Fibroblast of skin of right biceps (primary cell): ENCODE data around the gene SRXN1.

Experiments used
- DNase-seq: peaks from one replicate; pipeline ENCODE4 v3.0.0-alpha.2; 2013

Gene SRXN1

GRCh38 chr20:602111-602970 is 50.7 kb downstream of the SRXN1 start:
- DNase-seq, result no peak

DNA sequence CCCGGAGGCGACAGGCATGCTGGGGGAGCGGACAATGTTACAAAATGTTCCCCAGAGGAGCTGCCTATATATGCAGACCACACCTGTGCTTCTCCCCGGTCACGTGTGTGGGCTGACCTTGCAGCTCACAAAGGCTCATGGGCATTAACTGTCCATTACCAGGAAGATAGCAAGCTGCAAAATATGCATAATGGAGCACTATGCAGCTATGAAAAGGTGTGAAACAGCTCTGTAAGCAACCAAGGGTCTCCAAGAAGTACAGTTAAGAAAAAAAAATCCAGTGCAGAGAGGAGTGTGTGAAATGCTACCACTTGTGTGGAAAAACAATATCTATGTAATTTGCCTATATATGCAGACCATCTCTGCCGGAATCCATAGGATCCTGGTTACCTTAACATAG is 52.3 kb downstream of the SRXN1 start:
- no peak for DNase-seq

GRCh38 chr20:600141-600540 is 52.9 kb downstream of the SRXN1 start:
- DNase-seq, result no peak

GRCh38 chr20:598133-598850 is 54.7 kb downstream of the SRXN1 start:
- DNase-seq, result no peak

- no peak for DNase-seq
Measured at GRCh38 chr20:597560-597959, 55.4 kb downstream of the SRXN1 start.
